DMS 273 treated with DMSO at 0.1 percent for 48 hours (cell line): ENCODE measurements around the gene RAB15.

Source experiments
- DNase-seq: peaks from one replicate; lab custom pipeline; 2025; lab: John Stamatoyannopoulos, UW

Gene RAB15

GRCh38 chr14:64910847-64911495 is 61.2 kb downstream of the RAB15 start:
- DNase-seq = no peak

GRCh38 chr14:64906022-64906421 is 66.1 kb downstream of the RAB15 start:
- DNase-seq = no peak

- DNase-seq = no peak
Observed at GRCh38 chr14:64899958-64900357, 72.2 kb downstream of the RAB15 start.
